Measurements from ENCODE around the gene FAM25G.

Gene FAM25G

GRCh38 chr10:47449102-47449978 is 42.2 kb downstream of the FAM25G start:
- no peak for DNase-seq (ENCODE audit: low read depth)

GRCh38 chr10:47447705-47448104 is 43.8 kb downstream of the FAM25G start:
- no peak for DNase-seq (ENCODE audit: low read depth)

GRCh38 chr10:47447209-47447608 is 44.3 kb downstream of the FAM25G start:
- DNase-seq (ENCODE audit: low read depth), result no peak

GRCh38 chr10:47445720-47446119 is 45.8 kb downstream of the FAM25G start:
- no peak for DNase-seq (ENCODE audit: low read depth)

- DNase-seq (ENCODE audit: low read depth), result no peak
Measured at GRCh38 chr10:47444047-47444446, 47.5 kb downstream of the FAM25G start.

- no peak for DNase-seq (ENCODE audit: low read depth)
Measured at GRCh38 chr10:47443145-47443544, 48.4 kb downstream of the FAM25G start.

- DNase-seq (ENCODE audit: low read depth), result no peak
Measured at GRCh38 chr10:47442351-47442750, 49.1 kb downstream of the FAM25G start.

- no peak for DNase-seq (ENCODE audit: low read depth)
Measured at GRCh38 chr10:47441938-47442337, 49.6 kb downstream of the FAM25G start.

- no peak for DNase-seq (ENCODE audit: low read depth)
Measured at GRCh38 chr10:47440207-47440606, 51.3 kb downstream of the FAM25G start.

- peak; percentile 9 for DNase-seq (ENCODE audit: low read depth)
Measured at GRCh38 chr10:47438857-47439474, 52.5 kb downstream of the FAM25G start.
